NCI-H146 treated with DMSO at 0.1 percent for 48 hours (cell line): Measurements from ENCODE around the gene PLCD1.

ENCODE experiments used
- DNase-seq: peaks from one replicate; lab custom pipeline; 2025; ENCODE audit not compliant: unreplicated experiment; lab: John Stamatoyannopoulos, UW

PLCD1 gene

GRCh38 chr3:38017445-38018295 is 11.8 kb downstream of the PLCD1 start:
- DNase-seq: no peak

GRCh38 chr3:38016847-38017444 is 12.5 kb downstream of the PLCD1 start:
- no peak for DNase-seq

- no peak for DNase-seq
Observed at GRCh38 chr3:38016410-38016809, 13.0 kb downstream of the PLCD1 start.

GRCh38 chr3:38015984-38016383 is 13.5 kb downstream of the PLCD1 start:
- no peak for DNase-seq

GRCh38 chr3:38015485-38015884 is 14.0 kb downstream of the PLCD1 start:
- DNase-seq: no peak

- DNase-seq: no peak
Observed at GRCh38 chr3:38011111-38011510, 18.3 kb downstream of the PLCD1 start.

- no peak for DNase-seq
Observed at GRCh38 chr3:38009807-38010591, 19.4 kb downstream of the PLCD1 start.

GRCh38 chr3:38008971-38009580 is 20.4 kb downstream of the PLCD1 start:
- no peak for DNase-seq

GRCh38 chr3:38008191-38008701 is 21.2 kb downstream of the PLCD1 start:
- DNase-seq: no peak

- no peak for DNase-seq
Observed at GRCh38 chr3:38007754-38008090, 21.7 kb downstream of the PLCD1 start.

GRCh38 chr3:38006445-38006995 is 22.9 kb downstream of the PLCD1 start:
- DNase-seq: no peak

GRCh38 chr3:38006031-38006430 is 23.4 kb downstream of the PLCD1 start:
- no peak for DNase-seq

GRCh38 chr3:38005076-38006020 is 24.1 kb downstream of the PLCD1 start:
- DNase-seq: no peak

GRCh38 chr3:38004415-38005075 is 24.9 kb downstream of the PLCD1 start:
- DNase-seq: peak; percentile 3

GRCh38 chr3:38003817-38004414 is 25.5 kb downstream of the PLCD1 start:
- DNase-seq: no peak

- no peak for DNase-seq
Observed at GRCh38 chr3:38003371-38003816, 26.0 kb downstream of the PLCD1 start.

GRCh38 chr3:38002940-38003339 is 26.5 kb downstream of the PLCD1 start:
- no peak for DNase-seq

- DNase-seq: no peak
Observed at GRCh38 chr3:38002291-38002876, 27.1 kb downstream of the PLCD1 start.
